SK-N-SH treated with all-trans-retinoic acid at 6 μM for 48 hours (cell line): ENCODE results near the gene KRT83.

ENCODE experiments used
- ATAC-seq: fragments of 200-7000 bp; cut with Tn5 transposase; 3 replicates; pipeline ENCODE4 v1.9.1; 2020; ENCODE audit warnings: mild to moderate bottlenecking, moderate library complexity
- ARNTL ChIP-seq: fragments of 450-650 bp; formaldehyde crosslinking; IDR thresholded peaks from 2 replicates; pipeline ENCODE4 v1.5.0; 2020; ENCODE audit warnings: low read depth, mild to moderate bottlenecking, moderate library complexity, borderline replicate concordance
- BACH2 ChIP-seq: fragments of 250-450 bp; sonication (Bioruptor Pico); IDR thresholded peaks from 2 replicates; pipeline ENCODE4 v1.9.0; 2021; ENCODE audit warnings: mild to moderate bottlenecking, borderline replicate concordance
- CSDC2 ChIP-seq: fragments of 250-450 bp; sonication (Bioruptor Pico); IDR thresholded peaks from 2 replicates; pipeline ENCODE4 v1.5.0; 2020; ENCODE audit warnings: mild to moderate bottlenecking, moderate library complexity
- CSRNP3 ChIP-seq: fragments of 250-450 bp; sonication (Bioruptor Pico); IDR thresholded peaks from 2 replicates; pipeline ENCODE4 v1.5.1; 2021; ENCODE audit warnings: mild to moderate bottlenecking, moderate library complexity
- GLIS3 ChIP-seq: fragments of 250-450 bp; sonication (Bioruptor Pico); IDR thresholded peaks from 2 replicates; pipeline ENCODE4 v1.5.0; 2020; ENCODE audit warnings: mild to moderate bottlenecking, moderate library complexity
- ISL1 ChIP-seq: fragments of 250-450 bp; sonication (Bioruptor Pico); IDR thresholded peaks from 2 replicates; pipeline ENCODE4 v2.1.2; 2022; ENCODE audit warnings: mild to moderate bottlenecking, moderate library complexity
- OSR1 ChIP-seq: fragments of 250-450 bp; sonication (Bioruptor Pico); IDR thresholded peaks from 2 replicates; pipeline ENCODE4 v1.8.0; 2022; ENCODE audit warnings: moderate library complexity, mild to moderate bottlenecking, inconsistent platforms
- PATZ1 ChIP-seq: fragments of 250-450 bp; sonication (Bioruptor Pico); IDR thresholded peaks from 2 replicates; pipeline ENCODE4 v1.8.0; 2020; ENCODE audit warnings: mild to moderate bottlenecking, moderate library complexity, borderline replicate concordance
- PPARA ChIP-seq: fragments of 250-450 bp; sonication (Bioruptor Pico); IDR thresholded peaks from 2 replicates; pipeline ENCODE4 v1.5.0; 2020; ENCODE audit warnings: mild to moderate bottlenecking, borderline replicate concordance
- RARB ChIP-seq: fragments of 250-450 bp; sonication (Bioruptor Pico); IDR thresholded peaks from 2 replicates; pipeline ENCODE4 v1.8.0; 2021; ENCODE audit warnings: mild to moderate bottlenecking, moderate library complexity
- TCF4 ChIP-seq: fragments of 250-450 bp; sonication (Bioruptor Pico); IDR thresholded peaks from 2 replicates; pipeline ENCODE4 v1.8.0; 2021; ENCODE audit warnings: mild to moderate bottlenecking, moderate library complexity, borderline replicate concordance
- TOX ChIP-seq: fragments of 250-450 bp; sonication (Bioruptor Pico); IDR thresholded peaks from 2 replicates; pipeline ENCODE4 v1.8.0; 2021; ENCODE audit warnings: mild to moderate bottlenecking, moderate library complexity, borderline replicate concordance
- TSHZ2 ChIP-seq: fragments of 250-450 bp; sonication (Bioruptor Pico); IDR thresholded peaks from 2 replicates; pipeline ENCODE4 v1.5.0; 2020; ENCODE audit warnings: mild to moderate bottlenecking, moderate library complexity
- ZC3H10 ChIP-seq: fragments of 250-450 bp; sonication (Bioruptor Pico); IDR thresholded peaks from 2 replicates; pipeline ENCODE4 v1.5.1; 2021; ENCODE audit warnings: mild to moderate bottlenecking, moderate library complexity
- ZNF70 ChIP-seq: fragments of 450-650 bp; formaldehyde crosslinking; IDR thresholded peaks from 2 replicates; pipeline ENCODE4 v1.5.0; 2020; ENCODE audit warnings: mild to moderate bottlenecking, moderate library complexity
- ZNF8 ChIP-seq: fragments of 450-650 bp; formaldehyde crosslinking; IDR thresholded peaks from 2 replicates; pipeline ENCODE4 v1.5.0; 2020; ENCODE audit warnings: mild to moderate bottlenecking, moderate library complexity
- TF ChIP-seq, protein P1 (sequence below): fragments of 250-450 bp; sonication (Bioruptor Pico); IDR thresholded peaks from 2 replicates; pipeline ENCODE4 v1.8.0; 2021; ENCODE audit warnings: low read depth, mild to moderate bottlenecking, moderate library complexity, borderline replicate concordance
- TF ChIP-seq, protein P2 (sequence below): fragments of 250-450 bp; sonication (Bioruptor Pico); IDR thresholded peaks from 2 replicates; pipeline ENCODE4 v1.5.1; 2020; ENCODE audit warnings: low read depth, mild to moderate bottlenecking, moderate library complexity

The KRT83 gene

DNA sequence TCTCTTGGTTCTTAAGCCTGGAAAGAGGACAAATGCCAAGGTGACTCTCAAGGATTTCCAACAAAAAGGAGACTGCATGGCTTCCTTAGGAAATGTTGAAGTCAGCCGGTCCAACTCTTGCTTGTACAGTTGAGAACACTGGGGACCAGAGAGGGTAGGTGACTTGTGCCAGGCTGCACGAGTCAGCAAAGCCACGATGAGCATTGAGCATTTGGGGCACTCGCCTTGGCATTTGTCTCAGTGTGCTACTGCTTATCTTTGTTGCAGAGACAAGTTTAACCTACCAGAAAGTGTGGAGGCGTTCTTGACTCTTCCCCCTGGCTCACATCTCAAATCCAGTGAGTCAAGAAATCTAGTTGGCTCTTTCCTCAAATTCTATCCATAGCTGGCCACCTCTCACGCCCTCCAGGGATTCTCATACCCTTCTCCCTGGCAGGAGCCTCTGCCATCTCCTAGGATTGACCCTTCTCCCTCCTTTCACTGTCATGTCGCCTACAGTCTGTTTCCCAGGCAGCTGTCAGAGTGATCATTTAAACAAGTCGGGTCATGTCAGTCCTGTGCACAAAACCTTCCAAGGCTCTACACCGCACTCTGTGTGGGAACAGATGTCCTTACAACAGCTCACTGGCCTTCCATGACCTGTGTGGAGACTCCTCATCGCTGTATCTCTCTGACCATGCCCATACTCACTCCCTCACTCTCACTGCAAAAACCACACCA, 17.2 kb upstream of the KRT83 start:
- no peak for ATAC-seq
- TF ChIP-seq GLIS3 (CRISPR knock-in tag) (no peak), ZNF70 (CRISPR knock-in tag) (no peak), OSR1 (CRISPR knock-in tag) (no peak), TOX (CRISPR knock-in tag) (no peak), PATZ1 (no peak), BACH2 (CRISPR knock-in tag) (no peak), TCF4 (CRISPR knock-in tag) (no peak), ZC3H10 (CRISPR knock-in tag) (no peak), CSDC2 (CRISPR knock-in tag) (no peak)
- TF ChIP-seq, protein P1, sequence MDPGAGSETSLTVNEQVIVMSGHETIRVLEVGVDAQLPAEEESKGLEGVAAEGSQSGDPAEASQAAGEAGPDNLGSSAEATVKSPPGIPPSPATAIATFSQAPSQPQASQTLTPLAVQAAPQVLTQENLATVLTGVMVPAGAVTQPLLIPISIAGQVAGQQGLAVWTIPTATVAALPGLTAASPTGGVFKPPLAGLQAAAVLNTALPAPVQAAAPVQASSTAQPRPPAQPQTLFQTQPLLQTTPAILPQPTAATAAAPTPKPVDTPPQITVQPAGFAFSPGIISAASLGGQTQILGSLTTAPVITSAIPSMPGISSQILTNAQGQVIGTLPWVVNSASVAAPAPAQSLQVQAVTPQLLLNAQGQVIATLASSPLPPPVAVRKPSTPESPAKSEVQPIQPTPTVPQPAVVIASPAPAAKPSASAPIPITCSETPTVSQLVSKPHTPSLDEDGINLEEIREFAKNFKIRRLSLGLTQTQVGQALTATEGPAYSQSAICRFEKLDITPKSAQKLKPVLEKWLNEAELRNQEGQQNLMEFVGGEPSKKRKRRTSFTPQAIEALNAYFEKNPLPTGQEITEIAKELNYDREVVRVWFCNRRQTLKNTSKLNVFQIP (CRISPR knock-in tag): no peak

- no peak for ATAC-seq
- TF ChIP-seq, protein P2, sequence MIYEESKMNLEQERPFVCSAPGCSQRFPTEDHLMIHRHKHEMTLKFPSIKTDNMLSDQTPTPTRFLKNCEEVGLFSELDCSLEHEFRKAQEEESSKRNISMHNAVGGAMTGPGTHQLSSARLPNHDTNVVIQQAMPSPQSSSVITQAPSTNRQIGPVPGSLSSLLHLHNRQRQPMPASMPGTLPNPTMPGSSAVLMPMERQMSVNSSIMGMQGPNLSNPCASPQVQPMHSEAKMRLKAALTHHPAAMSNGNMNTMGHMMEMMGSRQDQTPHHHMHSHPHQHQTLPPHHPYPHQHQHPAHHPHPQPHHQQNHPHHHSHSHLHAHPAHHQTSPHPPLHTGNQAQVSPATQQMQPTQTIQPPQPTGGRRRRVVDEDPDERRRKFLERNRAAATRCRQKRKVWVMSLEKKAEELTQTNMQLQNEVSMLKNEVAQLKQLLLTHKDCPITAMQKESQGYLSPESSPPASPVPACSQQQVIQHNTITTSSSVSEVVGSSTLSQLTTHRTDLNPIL (CRISPR knock-in tag): no peak
- no peak for TF ChIP-seq ISL1 (CRISPR knock-in tag)
- no peak for TF ChIP-seq TSHZ2 (CRISPR knock-in tag)
- no peak for TF ChIP-seq PPARA
- TF ChIP-seq, protein P1 (CRISPR knock-in tag): no peak
- TF ChIP-seq, all 23 proteins: peak for 0
These were observed 15.9 kb upstream of the KRT83 start for GRCh38 chr12:52337054-52337453.

DNA sequence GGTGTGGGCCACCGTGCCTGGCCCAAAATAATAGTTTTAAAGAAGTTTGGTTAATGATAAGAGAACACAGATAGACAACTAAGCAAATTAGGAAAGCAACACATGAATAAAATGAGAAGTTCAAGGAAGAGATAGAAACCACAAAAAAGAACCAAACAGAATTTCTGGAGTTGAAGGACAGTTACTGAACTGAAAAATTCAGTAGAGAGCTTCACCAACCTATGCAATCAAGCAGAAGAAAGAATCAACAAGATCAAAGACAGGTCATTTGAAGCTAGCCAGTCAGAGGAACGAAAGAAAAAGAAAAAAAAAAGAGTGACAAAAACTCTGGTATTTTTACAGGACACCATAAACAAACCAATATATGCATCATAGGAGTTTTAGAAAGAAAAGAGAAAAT, 15.4 kb upstream of the KRT83 start:
- ATAC-seq: no peak
- TF ChIP-seq CSRNP3 (CRISPR knock-in tag): no peak
- TF ChIP-seq RARB (CRISPR knock-in tag): no peak
- TF ChIP-seq ZC3H10 (CRISPR knock-in tag): no peak
- no peak for TF ChIP-seq ZNF8 (CRISPR knock-in tag)
- no peak for TF ChIP-seq ARNTL (CRISPR knock-in tag)
